ENCODE measurements around the gene PTPRJ. TPM values are rescaled to one million over a fixed set of nuclear protein-coding genes. Genes with fewer than 3 reads are reported as not detected.

PTPRJ gene
- total RNA-seq, 1 experiment from 2014 or later, result 9.2 TPM

- Histone ChIP-seq H3K36me3 (peaks cover 15% of the 10 kb centered on the region), H3K9me3 (no peaks in the 10 kb centered on the region), H3K4me3 (no peak overlapping the region), H3K27me3 (no peaks in the 10 kb centered on the region)
- no peak for DNase-seq
Observed at GRCh38 chr11:47987310-47987709, 7.0 kb downstream of the PTPRJ start.

GRCh38 chr11:47987781-47988180 lies 7.4 kb downstream of the PTPRJ start:
- Histone ChIP-seq H3K9me3 (no peaks in the 10 kb centered on the region), H3K36me3 (peaks cover 17% of the 10 kb centered on the region), H3K4me3 (no peak overlapping the region), H3K27me3 (no peaks in the 10 kb centered on the region)
- DNase-seq, result no peak

DNA sequence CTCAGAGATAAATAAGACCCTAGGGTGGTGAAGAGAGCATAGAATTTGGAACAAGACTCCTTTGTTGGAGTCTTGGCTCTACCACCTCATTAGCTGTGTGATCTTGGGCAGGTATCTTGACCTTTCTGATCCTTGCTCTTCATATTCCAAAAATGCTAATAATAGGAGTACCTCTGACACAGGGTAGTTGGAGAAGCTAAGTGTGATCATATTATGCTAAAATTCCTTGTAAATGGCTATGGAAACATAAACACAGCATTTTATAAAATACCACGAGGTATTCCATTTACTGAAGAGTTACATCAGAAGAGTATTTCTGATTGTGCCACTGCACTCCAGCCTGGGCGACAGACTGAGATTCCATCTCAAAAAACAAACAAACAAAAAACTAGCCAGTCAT lies 9.4 kb downstream of the PTPRJ start:
- no peak for DNase-seq
- peaks cover 13% of the 10 kb centered on the region for H3K36me3 ChIP-seq
- no peaks in the 10 kb centered on the region for H3K27me3 ChIP-seq
- no peak overlapping the region for H3K4me3 ChIP-seq
- H3K9me3 ChIP-seq, result no peaks in the 10 kb centered on the region; the same call in 1 of the 2 replicates

- H3K4me3 ChIP-seq, result no peak overlapping the region
- no peaks in the 10 kb centered on the region for H3K27me3 ChIP-seq
- no peak for DNase-seq
- H3K9me3 ChIP-seq, result no peaks in the 10 kb centered on the region; the same call in 1 of the 2 replicates
- peaks cover 13% of the 10 kb centered on the region for H3K36me3 ChIP-seq
Observed at GRCh38 chr11:47991266-47991830, 11.0 kb downstream of the PTPRJ start.

DNA sequence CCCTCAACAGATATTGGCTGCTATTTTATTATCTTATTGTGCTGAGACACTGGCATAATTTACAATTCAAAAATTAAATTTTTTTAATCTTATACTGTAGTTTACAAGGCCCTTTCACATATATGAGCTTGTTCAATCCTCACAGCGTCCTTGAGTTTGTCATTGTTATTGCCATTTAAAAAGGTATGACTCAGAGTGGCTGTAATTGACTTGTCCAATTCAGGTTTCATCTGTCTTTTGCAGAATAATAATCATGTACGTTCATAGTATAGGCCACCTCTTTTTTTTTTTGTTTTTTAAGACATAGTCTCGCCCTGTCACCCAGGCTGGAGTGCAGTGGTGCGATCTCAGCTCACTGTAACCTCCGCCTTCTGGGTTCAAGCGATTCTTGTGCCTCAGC lies 11.5 kb downstream of the PTPRJ start:
- Histone ChIP-seq H3K36me3 (peaks cover 13% of the 10 kb centered on the region), H3K9me3 (no peaks in the 10 kb centered on the region; the same call in 1 of the 2 replicates), H3K27me3 (no peaks in the 10 kb centered on the region), H3K4me3 (no peak overlapping the region)
- DNase-seq, result no peak

DNA sequence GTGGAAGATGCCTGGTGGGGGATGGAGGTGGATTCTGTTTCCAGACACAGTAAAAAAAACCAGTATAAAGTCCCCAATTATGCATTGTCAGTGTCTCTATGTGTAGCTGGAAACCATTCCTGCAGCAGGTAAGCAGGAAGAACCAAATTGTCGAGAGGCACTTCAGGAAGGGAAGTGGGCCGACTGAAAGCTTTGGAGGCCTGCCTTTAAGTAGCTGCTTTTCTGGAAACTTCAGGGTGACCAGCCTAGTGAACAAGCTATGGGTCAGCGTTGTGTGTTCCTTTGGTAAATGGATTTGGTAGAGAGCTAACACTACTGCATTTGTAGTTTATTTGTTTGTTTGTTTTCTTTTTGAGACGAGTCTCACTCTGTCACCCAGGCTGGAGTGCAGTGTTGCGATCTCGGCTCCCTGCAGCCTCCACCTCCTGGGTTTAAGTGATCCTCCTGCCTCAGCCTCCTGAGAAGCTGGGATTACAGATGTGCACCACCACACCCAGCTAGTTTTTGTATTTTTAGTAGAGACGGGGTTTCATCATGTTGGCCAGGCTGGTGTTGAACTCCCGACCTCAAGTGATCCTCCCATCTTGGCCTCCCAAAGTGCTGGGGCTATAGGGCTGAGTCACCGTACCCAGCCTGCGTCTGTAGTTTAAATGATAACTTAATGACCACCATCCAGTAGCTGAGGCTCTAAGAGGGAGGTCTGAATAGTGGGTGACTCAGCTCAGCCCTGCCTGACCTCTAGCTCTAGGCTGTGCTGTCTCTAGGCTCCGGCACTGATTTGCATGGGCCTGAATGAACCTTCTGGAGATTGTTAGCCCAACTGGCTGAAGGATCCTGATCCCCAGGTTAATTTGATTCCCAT lies 12.8 kb downstream of the PTPRJ start:
- no peaks in the 10 kb centered on the region for H3K27me3 ChIP-seq

DNA sequence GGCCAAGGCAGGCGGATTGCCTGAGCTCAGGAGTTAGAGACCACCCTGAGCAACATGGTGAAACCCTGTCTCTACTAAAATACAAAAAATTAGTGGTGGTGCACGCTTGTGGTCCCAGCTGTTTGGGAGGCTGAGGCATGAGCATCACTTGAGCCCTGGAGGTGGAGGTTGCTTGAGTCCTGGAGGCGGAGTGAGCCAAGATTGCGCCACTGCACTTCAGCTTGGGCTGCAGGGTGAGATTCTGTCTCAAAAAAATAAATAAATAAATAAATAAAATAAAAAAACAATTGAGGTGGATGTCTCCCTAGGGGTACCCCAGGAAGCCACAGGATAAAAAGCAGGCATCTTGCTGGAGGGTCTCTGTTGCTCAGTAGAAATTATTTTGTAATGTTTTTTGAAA lies 14.1 kb downstream of the PTPRJ start:
- H3K9me3 ChIP-seq, result no peaks in the 10 kb centered on the region; the same call in 1 of the 2 replicates
- no peak overlapping the region for H3K4me3 ChIP-seq
- peaks cover 13% of the 10 kb centered on the region for H3K36me3 ChIP-seq
- DNase-seq, result no peak
- H3K27me3 ChIP-seq, result no peaks in the 10 kb centered on the region

More for the DNA sequence above, 12.8 kb downstream of the PTPRJ start:
- no peak overlapping the region for H3K4me3 ChIP-seq
- DNase-seq, result peak; percentile 93
- peaks cover 13% of the 10 kb centered on the region for H3K36me3 ChIP-seq
- no peaks in the 10 kb centered on the region; the same call in 1 of the 2 replicates for H3K9me3 ChIP-seq

DNA sequence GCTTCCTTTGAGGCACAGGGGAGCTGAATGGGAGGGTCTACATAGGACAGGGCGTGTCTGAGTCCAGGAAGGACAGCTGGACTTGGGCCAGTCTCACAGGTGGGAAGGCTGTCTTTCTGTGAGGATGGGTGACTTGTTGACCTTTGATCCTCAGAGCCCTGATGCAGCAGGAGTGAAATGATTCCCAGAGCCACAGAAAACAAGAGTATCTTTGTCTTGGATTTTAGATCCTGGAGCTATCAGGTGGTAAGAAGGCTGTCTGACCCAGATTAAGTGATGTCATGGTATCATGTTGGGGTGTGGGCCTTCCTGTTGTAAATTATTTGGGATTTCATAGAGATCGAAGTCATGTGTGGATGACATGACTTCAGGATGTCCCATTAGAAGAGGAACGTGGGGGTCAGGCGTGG lies 15.0 kb downstream of the PTPRJ start:
- no peak for DNase-seq
- Histone ChIP-seq H3K9me3 (no peaks in the 10 kb centered on the region; the same call in 1 of the 2 replicates), H3K36me3 (peaks cover 13% of the 10 kb centered on the region), H3K4me3 (no peak overlapping the region), H3K27me3 (no peaks in the 10 kb centered on the region)

DNA sequence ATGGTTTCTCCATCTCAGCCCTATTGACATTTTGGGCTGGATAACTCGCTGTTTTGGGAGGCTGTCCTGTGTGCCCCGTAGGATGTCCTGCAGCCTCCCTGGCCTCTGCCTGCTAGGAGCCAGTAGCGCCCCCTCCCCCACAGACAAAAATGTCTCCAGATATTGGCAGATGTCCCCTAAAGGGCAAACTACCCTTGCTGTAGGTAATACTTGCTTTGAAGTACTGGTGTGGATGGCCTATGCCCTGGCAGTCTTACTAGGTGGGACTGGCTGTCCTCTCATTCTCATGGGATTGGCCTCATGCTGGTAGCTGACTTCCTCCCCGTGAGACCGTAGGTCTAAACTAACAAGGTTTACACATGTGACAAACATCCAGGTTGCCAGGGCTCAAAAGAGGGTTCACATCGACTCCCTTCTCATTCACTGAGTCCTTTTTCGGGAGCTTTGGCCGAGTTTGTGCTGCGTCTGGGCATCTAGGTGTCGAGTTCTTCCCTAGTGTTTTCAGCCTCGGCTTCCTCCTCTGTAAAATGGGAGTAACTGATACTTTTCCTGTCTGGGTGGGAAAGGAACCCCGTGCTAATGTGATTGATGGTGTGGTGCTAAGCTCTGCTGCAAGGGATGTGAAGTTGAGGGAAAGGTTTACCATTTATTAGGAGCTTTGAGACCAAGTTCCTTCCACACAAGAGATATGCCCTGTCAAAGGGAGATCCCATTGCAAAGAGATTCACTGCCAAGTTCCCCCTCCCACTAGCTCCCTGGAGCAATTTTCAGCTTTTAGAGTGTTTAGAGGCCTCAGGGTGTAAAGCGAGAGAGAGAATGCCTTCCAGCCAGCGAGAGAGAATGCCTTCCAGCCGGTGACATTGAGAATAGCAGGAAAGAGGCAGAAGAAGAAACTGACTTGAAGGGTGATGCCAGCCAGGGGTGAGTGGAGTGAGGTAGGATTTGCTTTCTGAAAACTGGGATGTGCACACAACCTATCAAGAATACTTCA lies 17.0 kb downstream of the PTPRJ start:
- Histone ChIP-seq H3K4me3 (no peak overlapping the region), H3K36me3 (peaks cover 10% of the 10 kb centered on the region), H3K27me3 (no peaks in the 10 kb centered on the region), H3K9me3 (no peaks in the 10 kb centered on the region; the same call in 1 of the 2 replicates)
- DNase-seq, result no peak

- Histone ChIP-seq H3K4me3 (no peak overlapping the region), H3K27me3 (no peaks in the 10 kb centered on the region), H3K9me3 (no peaks in the 10 kb centered on the region), H3K36me3 (peaks cover 4% of the 10 kb centered on the region)
- no peak for DNase-seq
Observed at GRCh38 chr11:47998345-47998732, 18.0 kb downstream of the PTPRJ start.

DNA sequence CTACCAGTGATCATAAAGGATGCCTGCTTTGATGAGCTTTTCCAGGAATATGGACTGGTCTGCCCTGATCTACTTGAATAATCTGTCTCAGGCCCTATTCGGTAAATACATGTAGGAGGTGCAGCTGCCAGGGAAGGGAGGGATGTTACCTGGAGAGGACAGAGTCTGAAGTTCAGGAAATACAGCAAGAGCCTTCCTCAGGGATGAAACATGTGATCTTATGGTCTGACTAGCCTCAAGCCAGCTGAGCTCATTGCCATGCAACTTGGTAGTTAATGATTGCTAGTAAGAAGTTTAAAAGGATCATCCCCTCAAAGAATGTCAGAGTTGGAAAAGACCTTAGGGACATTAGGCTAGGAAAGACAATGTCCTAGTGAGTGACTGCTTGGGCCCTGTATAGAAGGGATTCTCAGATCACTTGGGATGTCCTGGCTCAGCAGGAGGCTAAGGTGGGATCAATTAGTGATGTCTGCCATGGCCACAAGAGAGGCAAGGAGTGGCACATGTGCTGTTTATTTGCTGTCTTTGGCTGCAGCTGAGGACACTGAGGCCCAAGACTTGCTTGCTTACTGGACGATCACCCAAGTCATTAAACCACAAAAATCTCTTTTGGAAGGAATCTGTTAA lies 18.5 kb downstream of the PTPRJ start:
- Histone ChIP-seq H3K27me3 (no peaks in the 10 kb centered on the region), H3K9me3 (no peaks in the 10 kb centered on the region), H3K36me3 (peaks cover 4% of the 10 kb centered on the region), H3K4me3 (no peak overlapping the region)
- no peak for DNase-seq

DNA sequence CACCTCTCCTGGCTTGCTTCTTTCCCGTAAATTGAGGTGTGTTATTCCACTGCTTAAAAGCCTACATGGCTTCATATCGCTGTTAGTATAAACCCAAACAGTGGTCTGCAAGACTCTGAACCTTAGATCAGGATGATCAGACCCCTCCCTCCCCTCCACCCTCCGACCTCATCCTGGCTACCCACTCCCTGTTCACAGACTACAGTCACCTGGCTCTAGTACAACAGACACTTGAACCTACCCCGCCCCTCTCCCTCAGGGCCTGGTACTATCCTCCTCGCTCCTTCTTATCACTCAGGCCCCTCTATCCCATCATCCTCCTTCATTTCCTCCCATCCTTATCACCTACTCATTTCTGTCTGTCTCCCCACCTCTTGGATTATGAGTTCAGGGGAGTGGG lies 20.1 kb downstream of the PTPRJ start:
- no peak for DNase-seq
- Histone ChIP-seq H3K36me3 (peaks cover under 1% of the 10 kb centered on the region), H3K9me3 (no peaks in the 10 kb centered on the region), H3K27me3 (no peaks in the 10 kb centered on the region), H3K4me3 (no peak overlapping the region)

GRCh38 chr11:48001438-48002021 lies 21.2 kb downstream of the PTPRJ start:
- no peaks in the 10 kb centered on the region for H3K27me3 ChIP-seq
- no peak overlapping the region for H3K4me3 ChIP-seq
- no peaks in the 10 kb centered on the region for H3K9me3 ChIP-seq
- peak; percentile 82 for DNase-seq
- no peaks in the 10 kb centered on the region; the same call in none of the 2 replicates for H3K36me3 ChIP-seq

GRCh38 chr11:48002561-48002960 lies 22.2 kb downstream of the PTPRJ start:
- Histone ChIP-seq H3K4me3 (no peak overlapping the region), H3K36me3 (no peaks in the 10 kb centered on the region; the same call in none of the 2 replicates), H3K9me3 (no peaks in the 10 kb centered on the region), H3K27me3 (no peaks in the 10 kb centered on the region)
- no peak for DNase-seq

- Histone ChIP-seq H3K9me3 (no peaks in the 10 kb centered on the region), H3K36me3 (no peaks in the 10 kb centered on the region; the same call in 1 of the 2 replicates), H3K27me3 (no peaks in the 10 kb centered on the region), H3K4me3 (no peak overlapping the region)
- DNase-seq, result no peak
Observed at GRCh38 chr11:48003926-48004325, 23.6 kb downstream of the PTPRJ start.

- Histone ChIP-seq H3K36me3 (no peaks in the 10 kb centered on the region; the same call in 1 of the 2 replicates), H3K9me3 (no peaks in the 10 kb centered on the region), H3K4me3 (no peak overlapping the region), H3K27me3 (no peaks in the 10 kb centered on the region)
- DNase-seq, result no peak
Observed at GRCh38 chr11:48004456-48004855, 24.1 kb downstream of the PTPRJ start.
